ENCODE data around the gene INTS13. TPM values are rescaled to one million over a fixed set of nuclear protein-coding genes. Genes with fewer than 3 reads are reported as not detected.

The INTS13 gene
- total and polyA plus RNA-seq, 4 donors: 6.6 to 19.7 (median 10.2) TPM

- TF ChIP-seq CTCF (IDR thresholded peaks at IDR 0.05; ENCODE audit: low read depth, low read length, missing input control) (no peak), FOXA2 (IDR thresholded peaks at IDR 0.05) (no peak), GABPA (IDR thresholded peaks at IDR 0.05 in 1 of 2, conservative IDR thresholded peaks at IDR 0.05 in 1 of 2) (no peak), JUND (IDR thresholded peaks at IDR 0.05) (no peak), MAX (IDR thresholded peaks at IDR 0.05) (no peak)
These were observed 57.2 kb downstream of the INTS13 start (continued) for GRCh38 chr12:26880625-26881024.

- 22% methylated on average over 6 of the region's 6 CpGs for WGBS
- no peaks in the 10 kb centered on the region for H3K9me3 ChIP-seq (ENCODE audit: control insufficient read depth in 4 of 4, low read length in 3 of 4)
These were observed 59.1 kb downstream of the INTS13 start for GRCh38 chr12:26878661-26879119.

More at GRCh38 chr12:26878661-26879119, 59.1 kb downstream of the INTS13 start:
- H3K27ac ChIP-seq (ENCODE audit: low read depth in 1 of 2, low read length in 2 of 2): no peak overlapping the region
- H3K27me3 ChIP-seq (ENCODE audit: control insufficient read depth in 4 of 4, insufficient read depth in 4 of 4, low read length in 3 of 4): no peaks in the 10 kb centered on the region
- TF ChIP-seq RAD21 (IDR thresholded peaks at IDR 0.05): peak; percentile 23 to 39
- TF ChIP-seq MAX (IDR thresholded peaks at IDR 0.05): peak; percentile 51
- TF ChIP-seq RXRA (IDR thresholded peaks at IDR 0.05): peak; percentile 20 to 47
- no peak for TF ChIP-seq ATF3 (IDR thresholded peaks at IDR 0.05)
- TF ChIP-seq ZBTB33 (IDR thresholded peaks at IDR 0.05): no peak
- TF ChIP-seq NR2F2 (IDR thresholded peaks at IDR 0.05): no peak
- TF ChIP-seq SP1 (IDR thresholded peaks at IDR 0.05): peak; percentile 76
- TF ChIP-seq TAF1 (conservative IDR thresholded peaks at IDR 0.05): no peak
- TF ChIP-seq JUND (IDR thresholded peaks at IDR 0.05): peak in 1 of 2 donors; percentile 29
- TF ChIP-seq EGR1 (IDR thresholded peaks at IDR 0.05; ENCODE audit: low read depth in 2 of 2): no peak
- peak; percentile 31 for TF ChIP-seq YY1 (IDR thresholded peaks at IDR 0.05)
- peak; percentile 77 to 79 for TF ChIP-seq HNF4A (conservative IDR thresholded peaks at IDR 0.05)
- no peak for TF ChIP-seq REST (IDR thresholded peaks at IDR 0.05)
- TF ChIP-seq HNF4G (IDR thresholded peaks at IDR 0.05): peak; percentile 33
- no peak for TF ChIP-seq CTCF (IDR thresholded peaks at IDR 0.05; ENCODE audit: low read depth, low read length, missing input control)
- no peak for TF ChIP-seq FOXA1 (IDR thresholded peaks at IDR 0.05)
- no peak for TF ChIP-seq GABPA (IDR thresholded peaks at IDR 0.05 in 1 of 2, conservative IDR thresholded peaks at IDR 0.05 in 1 of 2)
- no peak for TF ChIP-seq FOXA2 (IDR thresholded peaks at IDR 0.05)
- H3K9ac ChIP-seq (ENCODE audit: low read depth in 1 of 2, low read length in 2 of 2): no peak overlapping the region
- H3K4me3 ChIP-seq (ENCODE audit: low read depth in 1 of 3, low read length in 3 of 3): no peak overlapping the region
- no peak for DNase-seq (ENCODE audit: low spot score)
- no peaks in the 10 kb centered on the region for H3K36me3 ChIP-seq (ENCODE audit: control insufficient read depth in 4 of 4, insufficient read depth in 3 of 4, low read depth in 1 of 4, low read length in 3 of 4)
- H3K4me1 ChIP-seq (ENCODE audit: control insufficient read depth in 4 of 4, insufficient read depth in 4 of 4, low read length in 3 of 4): peaks cover 0 to 10% (median 8%) of the 10 kb centered on the region in 4 donors

Data from liver (tissue), 9 donors.